ENCODE measurements around the gene FMR1NB.

Gene FMR1NB

GRCh38 chrX:148070504-148070877, 89.4 kb downstream of the FMR1NB start:
- Histone ChIP-seq H3K36me3 (ENCODE audit: insufficient read depth, low read length) (no peaks in the 10 kb centered on the region), H3K4me1 (ENCODE audit: insufficient read depth, low read length) (no peaks in the 10 kb centered on the region), H3K27me3 (ENCODE audit: insufficient read depth, low read length) (no peaks in the 10 kb centered on the region), H3K4me3 (ENCODE audit: low read length) (no peak overlapping the region), H3K27ac (ENCODE audit: low read depth, low read length) (no peak overlapping the region), H3K9ac (ENCODE audit: low read depth, low read length) (no peak overlapping the region), H3K9me3 (ENCODE audit: insufficient read depth, low read depth, low read length) (no peaks in the 10 kb centered on the region)
- 100% methylated on average over 1 of the region's 1 CpG for WGBS

All from HUES64 (cell line).